HFFc6 (cell line): ENCODE measurements around the gene METRN. TPM values are rescaled to one million over a fixed set of nuclear protein-coding genes. Genes with fewer than 3 reads are reported as not detected.

Experiments used
- DNase-seq: peaks from one replicate; pipeline ENCODE4 v3.0.0-alpha.2; 2018
- H3K27ac Mint-ChIP-seq: 2 replicates; pipeline ENCODE4 v1.8.0; 2020; ENCODE audit warnings: mild to moderate bottlenecking, mixed read lengths
- H3K27me3 Mint-ChIP-seq: 2 replicates; pipeline ENCODE4 v1.8.0; 2021; ENCODE audit warnings: mild to moderate bottlenecking, moderate library complexity, mixed read lengths; ENCODE audit not compliant: insufficient read depth
- H3K36me3 Mint-ChIP-seq: 2 replicates; pipeline ENCODE4 v1.8.0; 2021; ENCODE audit warnings: low read depth, mixed read lengths
- H3K4me1 Mint-ChIP-seq: 2 replicates; pipeline ENCODE4 v1.8.0; 2020; ENCODE audit warnings: low read depth, mixed read lengths
- H3K4me3 Mint-ChIP-seq: 2 replicates; pipeline ENCODE4 v1.8.0; 2020; ENCODE audit warnings: mild to moderate bottlenecking, moderate library complexity, mixed read lengths
- H3K9me3 Mint-ChIP-seq: 2 replicates; pipeline ENCODE4 v1.8.0; 2020; ENCODE audit warnings: mild to moderate bottlenecking, mixed read lengths
- total RNA-seq, 6 experiments: library from RNA; stranded (reverse); fragmentation: NEBNext Ultra II Directional; extraction: Animal tissue kit (Norgen Biotek cat#: 25700); gene quantifications; 2 replicates in 1 of 6; 3 replicates in 5 of 6; pipeline ENCODE4 v1.2.3, GENCODE V29; 2021
- TF ChIP-seq, protein P1 (sequence below): fragments of 200-600 bp; sonication (generic); IDR thresholded peaks from 2 replicates; pipeline ENCODE4 v1.5.0; 2021; ENCODE audit warnings: antibody characterized with exemption, mild to moderate bottlenecking

Gene METRN
- total RNA-seq, 6 experiments from 2014 or later = 61.5 to 103 (median 70.4) TPM

DNA sequence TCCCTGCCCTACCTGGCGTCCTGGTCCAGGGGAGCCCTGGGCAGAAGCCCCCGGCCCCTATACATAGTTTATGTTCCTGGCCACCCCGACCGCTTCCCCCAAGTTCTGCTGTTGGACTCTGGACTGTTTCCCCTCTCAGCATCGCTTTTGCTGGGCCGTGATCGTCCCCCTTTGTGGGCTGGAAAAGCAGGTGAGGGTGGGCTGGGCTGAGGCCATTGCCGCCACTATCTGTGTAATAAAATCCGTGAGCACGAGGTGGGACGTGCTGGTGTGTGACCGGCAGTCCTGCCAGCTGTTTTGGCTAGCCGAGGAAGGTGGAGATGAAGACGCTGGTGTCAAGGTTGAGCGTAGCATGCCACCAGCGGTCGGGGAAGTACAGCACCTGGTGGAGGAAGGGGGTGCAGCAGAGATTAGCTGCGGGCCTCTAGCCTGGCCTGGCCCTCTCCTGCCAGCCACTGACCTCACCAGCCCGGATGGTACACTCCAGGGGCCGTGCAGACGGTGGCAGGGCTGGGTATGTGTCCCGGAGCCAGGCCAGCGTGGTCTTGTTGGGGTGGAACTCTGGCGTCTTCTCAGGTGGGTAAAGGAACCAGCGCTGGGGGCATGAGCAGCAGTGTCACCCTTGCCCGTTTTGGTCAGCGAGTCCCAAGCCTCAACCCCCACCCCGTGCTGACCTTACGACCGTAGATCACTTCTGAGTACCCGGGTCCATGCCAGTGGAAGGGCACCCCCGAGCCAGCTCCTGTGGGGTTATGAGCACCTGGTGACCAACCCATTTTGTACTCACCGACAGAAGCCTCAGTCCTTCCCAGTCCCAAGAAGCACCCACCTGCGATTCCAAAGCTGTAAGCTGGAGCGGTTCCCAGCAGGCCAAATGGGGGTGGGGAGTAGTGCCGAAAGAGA, 32.2 kb upstream of the METRN start:
- TF ChIP-seq, protein P1, sequence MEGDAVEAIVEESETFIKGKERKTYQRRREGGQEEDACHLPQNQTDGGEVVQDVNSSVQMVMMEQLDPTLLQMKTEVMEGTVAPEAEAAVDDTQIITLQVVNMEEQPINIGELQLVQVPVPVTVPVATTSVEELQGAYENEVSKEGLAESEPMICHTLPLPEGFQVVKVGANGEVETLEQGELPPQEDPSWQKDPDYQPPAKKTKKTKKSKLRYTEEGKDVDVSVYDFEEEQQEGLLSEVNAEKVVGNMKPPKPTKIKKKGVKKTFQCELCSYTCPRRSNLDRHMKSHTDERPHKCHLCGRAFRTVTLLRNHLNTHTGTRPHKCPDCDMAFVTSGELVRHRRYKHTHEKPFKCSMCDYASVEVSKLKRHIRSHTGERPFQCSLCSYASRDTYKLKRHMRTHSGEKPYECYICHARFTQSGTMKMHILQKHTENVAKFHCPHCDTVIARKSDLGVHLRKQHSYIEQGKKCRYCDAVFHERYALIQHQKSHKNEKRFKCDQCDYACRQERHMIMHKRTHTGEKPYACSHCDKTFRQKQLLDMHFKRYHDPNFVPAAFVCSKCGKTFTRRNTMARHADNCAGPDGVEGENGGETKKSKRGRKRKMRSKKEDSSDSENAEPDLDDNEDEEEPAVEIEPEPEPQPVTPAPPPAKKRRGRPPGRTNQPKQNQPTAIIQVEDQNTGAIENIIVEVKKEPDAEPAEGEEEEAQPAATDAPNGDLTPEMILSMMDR = 0 out of 2 replicates have a peak, but pooled peaks have one; percentile 0
- no peaks in the 10 kb centered on the region for H3K9me3 Mint-ChIP-seq
- H3K36me3 Mint-ChIP-seq = peaks cover 20% of the 10 kb centered on the region
- H3K4me1 Mint-ChIP-seq = peaks cover 14% of the 10 kb centered on the region
- H3K27ac Mint-ChIP-seq = no peak overlapping the region
- peak overlapping the region; percentile 90; the same call in 1 of the 2 replicates for H3K4me3 Mint-ChIP-seq
- DNase-seq = no peak
- peaks cover 5% of the 10 kb centered on the region; the same call in 1 of the 2 replicates for H3K27me3 Mint-ChIP-seq

DNA sequence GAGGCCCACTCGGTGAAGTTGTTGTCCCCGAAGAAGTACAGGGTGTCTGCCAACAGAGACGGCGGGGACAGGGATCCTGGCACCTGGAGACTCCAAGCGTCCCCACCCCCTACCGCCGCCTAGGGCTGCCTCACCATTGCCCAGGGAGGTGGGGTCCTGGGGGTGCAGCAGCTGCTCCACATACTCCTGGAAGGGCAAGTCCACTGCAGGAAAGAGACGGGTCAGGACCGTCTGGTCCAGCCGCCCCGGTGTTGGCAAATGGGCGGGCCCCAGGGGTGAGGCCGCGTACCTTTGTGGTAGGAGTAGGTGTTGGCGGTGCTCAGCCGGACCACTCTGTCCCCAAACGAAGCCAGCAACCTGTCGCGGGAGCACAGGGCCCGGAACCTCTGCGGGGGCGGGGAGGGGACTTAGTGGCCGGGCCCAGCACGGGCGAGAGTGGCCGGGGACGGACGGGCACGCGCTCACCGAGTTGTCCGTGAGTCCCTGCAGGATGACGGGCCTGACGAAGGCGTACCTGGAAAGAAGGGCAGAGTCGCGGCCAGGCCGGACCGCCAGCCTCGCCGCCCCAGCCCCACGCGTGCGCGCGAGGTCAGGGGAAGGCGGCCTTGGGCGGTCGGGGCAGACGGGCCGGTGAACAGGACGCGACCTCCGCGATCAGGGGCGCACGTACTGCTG, 31.4 kb upstream of the METRN start:
- H3K4me3 Mint-ChIP-seq = no peak overlapping the region
- no peak for DNase-seq

DNA sequence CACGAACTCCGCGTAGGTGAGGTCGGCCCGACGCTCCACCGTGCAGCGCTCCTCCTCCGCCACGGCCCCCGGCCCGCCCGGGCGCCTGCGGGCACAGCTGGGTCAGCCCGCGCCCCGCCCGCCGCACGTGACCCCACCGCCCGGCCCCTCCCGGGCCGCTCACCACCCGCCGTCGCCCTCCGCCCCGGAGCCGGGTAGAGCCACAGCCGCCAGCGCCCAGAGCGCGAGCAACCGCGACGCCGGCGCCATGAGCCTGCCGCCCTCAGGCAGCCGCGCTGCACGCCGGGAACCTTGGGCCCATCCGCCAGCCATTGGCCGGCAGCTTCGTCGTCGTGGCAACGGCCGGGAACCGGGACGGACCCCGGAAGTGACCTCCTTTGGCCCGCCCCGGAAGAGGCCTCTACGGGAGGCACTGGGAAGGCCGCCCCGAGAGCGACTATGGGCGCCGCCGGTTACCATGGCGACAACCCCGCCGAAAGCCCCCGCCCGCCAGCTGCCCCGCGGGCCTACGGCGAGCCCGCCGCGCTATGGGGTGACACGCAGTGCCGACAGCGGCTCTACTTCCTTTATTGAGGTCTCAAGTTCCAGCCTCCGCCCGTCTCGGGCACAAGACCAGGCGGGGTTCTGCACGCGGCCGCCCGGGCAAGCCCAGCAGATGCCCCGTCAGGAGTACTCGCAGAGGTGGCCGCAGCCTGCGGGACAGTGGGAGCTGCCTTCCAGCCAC, 30.7 kb upstream of the METRN start, which contains the start of gene JMJD8:
TSS of gene JMJD8 (minus strand) at position 264 of the 724 bp plus-strand sequence. CDS start at position 249, 15 bp downstream.
- no peaks in the 10 kb centered on the region for H3K9me3 Mint-ChIP-seq
- peaks cover 5% of the 10 kb centered on the region for H3K27me3 Mint-ChIP-seq
- no peak within 1 kb of the TSS for H3K4me3 Mint-ChIP-seq
- H3K4me1 Mint-ChIP-seq = peaks cover 16% of the 10 kb centered on the region
- DNase-seq = peak; percentile 44
- no peak within 1 kb of the TSS for H3K27ac Mint-ChIP-seq
- H3K36me3 Mint-ChIP-seq = peaks cover 20% of the 10 kb centered on the region
- TF ChIP-seq, protein P1 = no peak

More for the DNA sequence above, 31.4 kb upstream of the METRN start:
- peaks cover 20% of the 10 kb centered on the region for H3K36me3 Mint-ChIP-seq
- no peaks in the 10 kb centered on the region for H3K9me3 Mint-ChIP-seq
- H3K4me1 Mint-ChIP-seq = peaks cover 14% of the 10 kb centered on the region
- peaks cover 5% of the 10 kb centered on the region; the same call in 1 of the 2 replicates for H3K27me3 Mint-ChIP-seq
- no peak overlapping the region for H3K27ac Mint-ChIP-seq
- TF ChIP-seq, protein P1 = no peak

DNA sequence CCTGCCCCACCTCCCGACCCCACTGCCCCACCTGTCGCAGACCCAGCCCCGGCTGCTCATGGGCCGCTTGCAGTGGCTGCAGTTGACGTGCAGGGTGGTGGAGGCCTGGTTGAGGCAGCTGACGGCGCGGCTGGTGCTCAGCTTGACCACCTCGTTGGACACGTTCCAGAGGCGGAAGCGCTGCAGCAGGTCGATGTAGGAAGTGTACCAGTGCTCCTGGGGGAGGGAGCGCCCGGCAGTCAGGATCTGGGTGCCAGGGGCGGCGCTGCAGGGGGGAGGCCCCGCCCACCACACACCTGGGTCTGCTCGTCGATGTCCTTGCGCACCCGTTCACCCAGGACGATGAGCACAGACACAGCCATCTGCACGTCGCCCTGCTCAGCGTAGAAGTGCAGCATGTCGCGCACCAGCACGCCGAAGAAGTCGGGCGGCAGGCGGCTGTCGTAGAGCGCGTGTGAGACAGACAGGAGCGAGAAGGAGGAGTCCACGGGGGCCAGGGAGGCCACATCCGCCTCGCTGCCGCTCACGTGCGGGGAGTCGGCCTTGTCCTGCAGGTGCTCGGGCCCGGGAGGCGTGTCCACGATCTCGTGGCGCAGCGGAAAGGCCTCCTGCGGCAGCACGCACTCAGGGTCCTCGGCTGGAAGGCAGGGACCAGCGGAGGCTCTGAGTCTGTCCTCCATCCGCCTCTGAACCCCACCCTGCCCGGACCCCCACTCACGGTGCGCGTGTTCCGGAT, 29.8 kb upstream of the METRN start:
- Mint-ChIP-seq H3K4me1 (peaks cover 20% of the 10 kb centered on the region), H3K36me3 (peaks cover 20% of the 10 kb centered on the region), H3K9me3 (no peaks in the 10 kb centered on the region), H3K4me3 (no peak overlapping the region), H3K27ac (no peak overlapping the region), H3K27me3 (peaks cover 6% of the 10 kb centered on the region)
- no peak for DNase-seq
- TF ChIP-seq, protein P1 = no peak

DNA sequence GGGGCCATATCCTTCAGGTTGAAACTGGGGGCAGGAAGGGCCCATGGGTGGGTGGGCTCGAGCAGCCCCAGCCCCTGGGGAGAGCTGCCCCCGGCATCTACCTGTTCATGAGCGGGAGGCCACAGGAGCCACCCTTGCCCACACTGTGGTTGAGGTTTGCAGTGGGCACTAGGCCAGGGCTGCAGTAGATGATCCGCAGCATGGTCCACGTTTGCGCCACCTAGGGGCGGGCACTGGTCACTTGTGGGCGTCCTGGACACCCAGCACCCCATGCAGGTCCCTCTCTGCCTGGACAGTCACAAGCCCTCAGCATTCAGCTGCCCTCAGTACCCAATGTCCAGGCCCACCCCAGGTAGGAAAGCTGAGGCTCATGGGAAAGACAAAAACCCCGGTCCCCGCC, 29.0 kb upstream of the METRN start:
- TF ChIP-seq, protein P1 = peak; percentile 72
- Mint-ChIP-seq H3K4me3 (no peak overlapping the region), H3K36me3 (peaks cover 20% of the 10 kb centered on the region), H3K27me3 (peaks cover 6% of the 10 kb centered on the region), H3K27ac (no peak overlapping the region), H3K4me1 (peaks cover 22% of the 10 kb centered on the region), H3K9me3 (no peaks in the 10 kb centered on the region)
- peak; percentile 37 for DNase-seq
